ENCODE measurements around the gene TSPAN31.

DNA sequence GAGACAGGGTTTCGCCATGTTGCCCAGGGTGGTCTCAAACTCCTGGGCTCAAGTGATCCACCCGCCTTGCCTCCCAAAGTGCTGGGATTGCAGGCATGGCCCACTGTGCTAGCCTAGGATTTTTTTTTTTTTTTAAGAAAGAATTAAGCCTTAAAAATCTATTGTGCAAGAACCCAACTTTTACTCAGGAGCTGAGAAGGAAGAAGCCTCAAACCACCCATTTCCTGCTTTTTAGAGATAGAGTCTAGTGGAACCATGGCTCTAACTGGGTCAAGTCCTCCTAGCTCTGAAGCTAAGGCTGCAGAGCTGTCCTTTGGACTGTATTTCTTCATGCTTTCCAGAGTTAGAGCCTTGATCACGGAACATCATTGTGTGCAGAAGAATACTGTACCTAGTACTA, 36.4 kb downstream of the TSPAN31 start:
- TF ChIP-seq NFRKB (IDR thresholded peaks at IDR 0.05) (no peak), ELF4 (IDR thresholded peaks at IDR 0.05) (no peak)
